Measurements from ENCODE around the gene ANKRD42. TPM values are rescaled to one million over a fixed set of nuclear protein-coding genes. Genes with fewer than 3 reads are reported as not detected.

ANKRD42 gene
- total and polyA plus RNA-seq, 2 of the 8 experiments (the other 6 are each of a cell fraction or from before 2014, with no cell fraction given): 2.0 to 5.5 TPM

GRCh38 chr11:83275888-83276641 lies 82.6 kb downstream of the ANKRD42 start:
- no peak for FAIRE-seq
- 0 out of 4 replicates have a peak, but pooled peaks cover 0 to 5% of the 10 kb centered on the region in 2 experiments for H3K79me2 ChIP-seq (ENCODE audit: control insufficient read depth in 1 of 2, insufficient read depth in 2 of 2, low read length in 2 of 2)
- no peak for TF ChIP-seq MAFK (IDR thresholded peaks at IDR 0.05; ENCODE audit: low read depth, low read length)
- no peak for TF ChIP-seq CTBP2 (IDR thresholded peaks at IDR 0.05; ENCODE audit: borderline replicate concordance, insufficient read depth, insufficient read length, low read length)
- no peak for TF ChIP-seq SP1 (IDR thresholded peaks at IDR 0.05; ENCODE audit: low read depth, low read length)
- TF ChIP-seq POLR2AphosphoS5 (IDR thresholded peaks at IDR 0.05; ENCODE audit: low read depth, low read length): no peak
- no peak for TF ChIP-seq FOSL1 (IDR thresholded peaks at IDR 0.05; ENCODE audit: insufficient read depth, low read depth, low read length)
- no peak for TF ChIP-seq ATF2 (IDR thresholded peaks at IDR 0.05; ENCODE audit: low read length)
- no peak for TF ChIP-seq EGR1 (IDR thresholded peaks at IDR 0.05; ENCODE audit: borderline replicate concordance, low read depth, low read length)
- TF ChIP-seq SIX5 (IDR thresholded peaks at IDR 0.05; ENCODE audit: low read depth, low read length): no peak
- no peak for TF ChIP-seq ZNF274 (IDR thresholded peaks at IDR 0.05; ENCODE audit: borderline replicate concordance, extremely low read depth, low read length)
- no peak for TF ChIP-seq BRCA1 (IDR thresholded peaks at IDR 0.05; ENCODE audit: low read depth, low read length)
- TF ChIP-seq MAX (IDR thresholded peaks at IDR 0.05): no peak

More at GRCh38 chr11:83275888-83276641, 82.6 kb downstream of the ANKRD42 start:
- no peak overlapping the region for H4K5ac ChIP-seq (ENCODE audit: insufficient read length, low read depth, low read length)
- no peak for DNase-seq (ENCODE audit: low read depth in 1 of 2, low spot score in 2 of 2)
- no peak overlapping the region for H2BK15ac ChIP-seq (ENCODE audit: low read length)
- no peak overlapping the region for H2BK12ac ChIP-seq (ENCODE audit: low read depth, low read length)
- H3K4me1 ChIP-seq (replicated peaks in 1 of 4; ENCODE audit: control insufficient read depth in 3 of 4, insufficient read depth in 4 of 4, low read length in 3 of 4): no peaks in the 10 kb centered on the region
- H3K4ac ChIP-seq (replicated peaks; ENCODE audit: insufficient read length, low read depth, low read length): no peak overlapping the region
- H3K27ac ChIP-seq (ENCODE audit: low read depth, low read length): no peak overlapping the region
- no peak overlapping the region for H3K4me3 ChIP-seq (ENCODE audit: extremely low read depth in 1 of 4, insufficient read depth in 2 of 4, low read depth in 3 of 4, low read length in 4 of 4)
- H3K9ac ChIP-seq (replicated peaks in 1 of 4; ENCODE audit: extremely low read depth in 1 of 4, low read depth in 3 of 4, low read length in 3 of 4): no peak overlapping the region
- peaks cover 0 to 74% (median 15%) of the 10 kb centered on the region in 4 experiments; a peak in 7 of 8 replicates for H3K36me3 ChIP-seq (ENCODE audit: control insufficient read depth in 2 of 4, insufficient read depth in 4 of 4, low read length in 3 of 4)
- no peak overlapping the region for H3K4me2 ChIP-seq (ENCODE audit: insufficient read depth in 1 of 2, low read depth in 2 of 2, low read length in 2 of 2)
- H2AK5ac ChIP-seq (ENCODE audit: low read depth, low read length): no peak overlapping the region
- no peak overlapping the region for H2BK120ac ChIP-seq (replicated peaks; ENCODE audit: low read depth, low read length)
- H3K9me3 ChIP-seq (ENCODE audit: insufficient read depth in 2 of 2, low read depth in 1 of 2, low read length in 1 of 2): no peaks in the 10 kb centered on the region
- no peak overlapping the region for H2BK5ac ChIP-seq (ENCODE audit: low read depth, low read length)
- H3K56ac ChIP-seq (replicated peaks; ENCODE audit: insufficient read length, low read depth, low read length): no peak overlapping the region
- H3K18ac ChIP-seq (ENCODE audit: extremely low read depth, low read length): no peak overlapping the region
- no peaks in the 10 kb centered on the region for H3K79me1 ChIP-seq (ENCODE audit: low read depth, low read length)
- POLR2A ChIA-PET (ENCODE audit: partially characterized antibody): interaction anchor here (0.9 to 1.8 kb wide), 2 partner anchors 10 to 117 kb away, joined by 3 to 5 read pairs; partner anchors contain the start of gene CCDC90B
- no peak overlapping the region for H3K23ac ChIP-seq (ENCODE audit: insufficient read length)
- no peak overlapping the region for H4K91ac ChIP-seq (replicated peaks; ENCODE audit: insufficient read length, low read length)
- no peaks in the 10 kb centered on the region for H3K23me2 ChIP-seq (ENCODE audit: low read depth, low read length)
- CTCF ChIA-PET (ENCODE audit: partially characterized antibody): interaction anchor here (0.6 to 1.4 kb wide), 4 partner anchors 16 to 542 kb away, joined by 3 to 6 read pairs (median 4); no protein-coding TSS in a partner anchor
- no peak overlapping the region for H3K14ac ChIP-seq (ENCODE audit: insufficient read length)
- H2BK20ac ChIP-seq (ENCODE audit: low read length): no peak overlapping the region
- no peaks in the 10 kb centered on the region for H3K27me3 ChIP-seq (replicated peaks in 1 of 4; ENCODE audit: control insufficient read depth in 3 of 4, extremely low read depth in 1 of 4, insufficient read depth in 3 of 4, low read length in 3 of 4)
- H4K20me1 ChIP-seq (replicated peaks in 1 of 2; ENCODE audit: control insufficient read depth in 1 of 2, insufficient read depth in 2 of 2, low read length in 2 of 2): peaks cover 0 to 1% of the 10 kb centered on the region in 2 experiments
- H4K8ac ChIP-seq (ENCODE audit: extremely low read depth, insufficient read depth, low read length): no peak overlapping the region
- WGBS, 2 experiments (ENCODE audit: extremely low coverage in 1 of 2, insufficient coverage in 1 of 2, insufficient read length in 1 of 2, insufficient replicate concordance in 2 of 2, low coverage in 1 of 2, low lambda C conversion rate in 2 of 2, missing lambda C conversion rate in 1 of 2): 93% methylated on average over 8 of the region's 8 CpGs; no CpG with 5 or more reads in 1 of the 2 experiments
- no peak overlapping the region for H2AFZ ChIP-seq (ENCODE audit: low read length)

Data from H1 (cell line).